HepG2 (cell line): ENCODE results near the gene MAN1B1. TPM values are rescaled to one million over a fixed set of nuclear protein-coding genes. Genes with fewer than 3 reads are reported as not detected.

Source experiments
- EZH2 ChIP-seq: conservative IDR thresholded peaks from 2 replicates; pipeline ENCODE4 v1.6.1; 2012; ENCODE audit warnings: mild to moderate bottlenecking, low read depth, low read length, moderate library complexity
- KLF15 ChIP-seq: sonication (generic); formaldehyde crosslinking; IDR thresholded peaks from 2 replicates; pipeline ENCODE4 v1.8.1; 2023; ENCODE audit warnings: borderline replicate concordance, mild to moderate bottlenecking, inconsistent platforms, missing genetic modification reagents, mixed read lengths
- MEIS1 ChIP-seq: sonication (generic); formaldehyde crosslinking; IDR thresholded peaks from 2 replicates; pipeline ENCODE4 v1.9.0; 2021; ENCODE audit warnings: mild to moderate bottlenecking, missing genetic modification reagents, moderate library complexity, borderline replicate concordance
- TRIM24 ChIP-seq: sonication (generic); formaldehyde crosslinking; IDR thresholded peaks from 2 replicates; pipeline ENCODE4 v1.8.0; 2022; ENCODE audit warnings: mild to moderate bottlenecking, missing genetic modification reagents
- ZNF205 ChIP-seq: IDR thresholded peaks from 2 replicates; pipeline ENCODE4 v1.6.1; 2018; ENCODE audit warnings: missing biosample characterization, missing genetic modification reagents
- ZNF713 ChIP-seq: sonication (generic); formaldehyde crosslinking; IDR thresholded peaks from 2 replicates; pipeline ENCODE4 v1.4.0; 2020; ENCODE audit warnings: mild to moderate bottlenecking, missing genetic modification reagents
- polyA plus RNA-seq, 8 experiments: library from polyadenylated mRNA; depleted of rRNA in 3 of 8; stranded (reverse) in 7 of 8; unstranded in 1 of 8; fragments of >200 nt; fragmentation: Illumina TruSeq in 4 of 8; extraction: Trizol in 4 of 8; gene quantifications; 2 replicates each; pipeline versions ENCODE4 v1.2.1 to v1.2.3, GENCODE V29; 2011 to 2016; ENCODE audit warnings: low read depth in 4 of 8, missing spikeins in 1 of 8, mixed read lengths in 1 of 8; ENCODE audit not compliant: insufficient read depth in 1 of 8
- total RNA-seq, 5 experiments: library from RNA; depleted of rRNA; stranded (reverse); fragments of >200 nt; fragmentation: Illumina TruSeq; extraction: Trizol; gene quantifications; 2 replicates each; pipeline ENCODE4 v1.2.3, GENCODE V29; 2016; ENCODE audit warnings: low read depth in 1 of 5
- TF ChIP-seq, protein P1 (sequence below): sonication (generic); formaldehyde crosslinking; IDR thresholded peaks from one replicate; pipeline ENCODE4 v1.5.1; 2020; ENCODE audit warnings: mild to moderate bottlenecking, missing genetic modification reagents; ENCODE audit errors: not compliant biosample characterization
- TF ChIP-seq, protein P2 (sequence below): sonication (generic); formaldehyde crosslinking; IDR thresholded peaks from 2 replicates; pipeline ENCODE4 v1.4.0; 2020; ENCODE audit warnings: missing genetic modification reagents, low read depth, mild to moderate bottlenecking, borderline replicate concordance
- TF ChIP-seq, protein P3 (sequence below): sonication (generic); formaldehyde crosslinking; IDR thresholded peaks from 2 replicates; pipeline ENCODE4 v1.5.1; 2020; ENCODE audit warnings: mild to moderate bottlenecking, missing genetic modification reagents, borderline replicate concordance
- TF ChIP-seq, protein P4 (sequence below): IDR thresholded peaks from 2 replicates; pipeline ENCODE4 v1.6.1; 2012; ENCODE audit warnings: inconsistent platforms

The MAN1B1 gene
- total and polyA plus RNA-seq, 2 of the 13 experiments (the other 11 are each of a cell fraction or from before 2014, with no cell fraction given): 48.9 to 59.5 TPM

DNA sequence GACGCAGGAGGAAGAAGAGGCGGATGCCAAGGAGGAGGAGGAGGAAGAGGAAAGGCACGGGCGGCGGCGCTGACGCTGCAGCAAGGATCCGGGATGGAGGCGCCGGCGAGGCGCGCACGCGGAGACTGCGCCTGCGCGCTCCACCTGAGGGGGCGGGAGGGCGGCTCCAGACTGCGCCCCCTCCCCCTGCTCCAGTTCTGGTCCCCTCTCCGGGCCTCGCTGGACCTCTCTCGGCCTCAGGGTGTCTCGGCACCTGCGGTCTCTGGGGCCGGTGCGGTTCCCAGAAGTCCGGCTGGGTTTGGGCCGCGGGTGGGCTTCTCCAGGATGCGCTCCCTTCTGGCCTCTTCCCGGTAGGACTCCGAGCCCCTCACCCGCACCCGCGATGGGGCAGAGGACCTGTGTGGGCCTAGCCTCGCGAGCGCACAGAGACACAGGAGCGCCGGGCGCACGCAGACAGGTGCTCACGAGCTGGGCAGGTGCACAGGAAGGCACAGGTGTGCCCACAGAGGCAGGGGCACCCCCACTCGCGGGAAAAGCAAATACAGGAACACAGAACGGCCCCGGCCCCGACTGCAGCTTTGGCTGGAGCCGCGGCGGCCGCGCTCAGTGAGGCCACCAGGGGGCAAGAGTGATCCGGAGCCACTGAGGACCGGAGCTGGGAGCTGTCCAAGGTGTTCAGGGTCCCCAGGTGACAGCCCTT is 40.5 kb upstream of the MAN1B1 start, which contains the start of gene NPDC1 (continued):
- TF ChIP-seq KLF15 (CRISPR knock-in tag): no peak
- no peak for TF ChIP-seq TRIM24 (CRISPR knock-in tag)
- TF ChIP-seq, protein P1, sequence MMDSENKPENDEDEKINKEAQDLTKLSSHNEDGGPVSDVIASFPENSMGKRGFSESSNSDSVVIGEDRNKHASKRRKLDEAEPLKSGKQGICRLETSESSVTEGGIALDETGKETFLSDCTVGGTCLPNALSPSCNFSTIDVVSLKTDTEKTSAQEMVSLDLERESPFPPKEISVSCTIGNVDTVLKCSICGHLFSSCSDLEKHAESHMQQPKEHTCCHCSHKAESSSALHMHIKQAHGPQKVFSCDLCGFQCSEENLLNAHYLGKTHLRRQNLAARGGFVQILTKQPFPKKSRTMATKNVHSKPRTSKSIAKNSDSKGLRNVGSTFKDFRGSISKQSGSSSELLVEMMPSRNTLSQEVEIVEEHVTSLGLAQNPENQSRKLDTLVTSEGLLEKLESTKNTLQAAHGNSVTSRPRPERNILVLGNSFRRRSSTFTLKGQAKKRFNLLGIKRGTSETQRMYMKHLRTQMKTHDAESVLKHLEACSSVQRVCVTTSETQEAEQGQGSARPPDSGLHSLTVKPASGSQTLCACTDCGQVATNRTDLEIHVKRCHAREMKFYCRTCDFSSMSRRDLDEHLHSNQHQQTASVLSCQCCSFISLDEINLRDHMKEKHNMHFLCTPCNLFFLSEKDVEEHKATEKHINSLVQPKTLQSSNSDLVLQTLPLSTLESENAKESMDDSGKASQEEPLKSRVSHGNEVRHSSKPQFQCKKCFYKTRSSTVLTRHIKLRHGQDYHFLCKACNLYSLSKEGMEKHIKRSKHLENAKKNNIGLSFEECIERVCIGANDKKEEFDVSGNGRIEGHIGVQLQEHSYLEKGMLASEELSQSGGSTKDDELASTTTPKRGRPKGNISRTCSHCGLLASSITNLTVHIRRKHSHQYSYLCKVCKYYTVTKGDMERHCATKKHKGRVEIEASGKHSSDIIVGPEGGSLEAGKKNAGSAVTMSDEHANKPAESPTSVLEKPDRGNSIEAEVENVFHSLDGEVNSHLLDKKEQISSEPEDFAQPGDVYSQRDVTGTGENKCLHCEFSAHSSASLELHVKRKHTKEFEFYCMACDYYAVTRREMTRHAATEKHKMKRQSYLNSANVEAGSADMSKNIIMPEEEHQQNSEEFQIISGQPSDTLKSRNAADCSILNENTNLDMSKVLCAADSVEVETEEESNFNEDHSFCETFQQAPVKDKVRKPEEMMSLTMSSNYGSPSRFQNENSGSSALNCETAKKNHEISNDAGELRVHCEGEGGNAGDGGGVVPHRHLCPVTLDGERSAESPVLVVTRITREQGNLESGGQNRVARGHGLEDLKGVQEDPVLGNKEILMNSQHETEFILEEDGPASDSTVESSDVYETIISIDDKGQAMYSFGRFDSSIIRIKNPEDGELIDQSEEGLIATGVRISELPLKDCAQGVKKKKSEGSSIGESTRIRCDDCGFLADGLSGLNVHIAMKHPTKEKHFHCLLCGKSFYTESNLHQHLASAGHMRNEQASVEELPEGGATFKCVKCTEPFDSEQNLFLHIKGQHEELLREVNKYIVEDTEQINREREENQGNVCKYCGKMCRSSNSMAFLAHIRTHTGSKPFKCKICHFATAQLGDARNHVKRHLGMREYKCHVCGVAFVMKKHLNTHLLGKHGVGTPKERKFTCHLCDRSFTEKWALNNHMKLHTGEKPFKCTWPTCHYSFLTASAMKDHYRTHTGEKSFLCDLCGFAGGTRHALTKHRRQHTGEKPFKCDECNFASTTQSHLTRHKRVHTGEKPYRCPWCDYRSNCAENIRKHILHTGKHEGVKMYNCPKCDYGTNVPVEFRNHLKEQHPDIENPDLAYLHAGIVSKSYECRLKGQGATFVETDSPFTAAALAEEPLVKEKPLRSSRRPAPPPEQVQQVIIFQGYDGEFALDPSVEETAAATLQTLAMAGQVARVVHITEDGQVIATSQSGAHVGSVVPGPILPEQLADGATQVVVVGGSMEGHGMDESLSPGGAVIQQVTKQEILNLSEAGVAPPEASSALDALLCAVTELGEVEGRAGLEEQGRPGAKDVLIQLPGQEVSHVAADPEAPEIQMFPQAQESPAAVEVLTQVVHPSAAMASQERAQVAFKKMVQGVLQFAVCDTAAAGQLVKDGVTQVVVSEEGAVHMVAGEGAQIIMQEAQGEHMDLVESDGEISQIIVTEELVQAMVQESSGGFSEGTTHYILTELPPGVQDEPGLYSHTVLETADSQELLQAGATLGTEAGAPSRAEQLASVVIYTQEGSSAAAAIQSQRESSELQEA: peak; percentile 32
- TF ChIP-seq, protein P2, sequence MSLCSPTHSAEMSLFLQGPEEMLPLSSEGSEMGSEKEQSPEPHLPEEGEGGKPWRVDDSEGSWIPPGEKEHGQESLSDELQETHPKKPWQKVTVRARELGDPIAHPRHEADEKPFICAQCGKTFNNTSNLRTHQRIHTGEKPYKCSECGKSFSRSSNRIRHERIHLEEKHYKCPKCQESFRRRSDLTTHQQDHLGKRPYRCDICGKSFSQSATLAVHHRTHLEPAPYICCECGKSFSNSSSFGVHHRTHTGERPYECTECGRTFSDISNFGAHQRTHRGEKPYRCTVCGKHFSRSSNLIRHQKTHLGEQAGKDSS (CRISPR knock-in tag): peak; percentile 87; the same call in 1 of the 2 replicates
- TF ChIP-seq EZH2: no peak
- TF ChIP-seq, protein P3, sequence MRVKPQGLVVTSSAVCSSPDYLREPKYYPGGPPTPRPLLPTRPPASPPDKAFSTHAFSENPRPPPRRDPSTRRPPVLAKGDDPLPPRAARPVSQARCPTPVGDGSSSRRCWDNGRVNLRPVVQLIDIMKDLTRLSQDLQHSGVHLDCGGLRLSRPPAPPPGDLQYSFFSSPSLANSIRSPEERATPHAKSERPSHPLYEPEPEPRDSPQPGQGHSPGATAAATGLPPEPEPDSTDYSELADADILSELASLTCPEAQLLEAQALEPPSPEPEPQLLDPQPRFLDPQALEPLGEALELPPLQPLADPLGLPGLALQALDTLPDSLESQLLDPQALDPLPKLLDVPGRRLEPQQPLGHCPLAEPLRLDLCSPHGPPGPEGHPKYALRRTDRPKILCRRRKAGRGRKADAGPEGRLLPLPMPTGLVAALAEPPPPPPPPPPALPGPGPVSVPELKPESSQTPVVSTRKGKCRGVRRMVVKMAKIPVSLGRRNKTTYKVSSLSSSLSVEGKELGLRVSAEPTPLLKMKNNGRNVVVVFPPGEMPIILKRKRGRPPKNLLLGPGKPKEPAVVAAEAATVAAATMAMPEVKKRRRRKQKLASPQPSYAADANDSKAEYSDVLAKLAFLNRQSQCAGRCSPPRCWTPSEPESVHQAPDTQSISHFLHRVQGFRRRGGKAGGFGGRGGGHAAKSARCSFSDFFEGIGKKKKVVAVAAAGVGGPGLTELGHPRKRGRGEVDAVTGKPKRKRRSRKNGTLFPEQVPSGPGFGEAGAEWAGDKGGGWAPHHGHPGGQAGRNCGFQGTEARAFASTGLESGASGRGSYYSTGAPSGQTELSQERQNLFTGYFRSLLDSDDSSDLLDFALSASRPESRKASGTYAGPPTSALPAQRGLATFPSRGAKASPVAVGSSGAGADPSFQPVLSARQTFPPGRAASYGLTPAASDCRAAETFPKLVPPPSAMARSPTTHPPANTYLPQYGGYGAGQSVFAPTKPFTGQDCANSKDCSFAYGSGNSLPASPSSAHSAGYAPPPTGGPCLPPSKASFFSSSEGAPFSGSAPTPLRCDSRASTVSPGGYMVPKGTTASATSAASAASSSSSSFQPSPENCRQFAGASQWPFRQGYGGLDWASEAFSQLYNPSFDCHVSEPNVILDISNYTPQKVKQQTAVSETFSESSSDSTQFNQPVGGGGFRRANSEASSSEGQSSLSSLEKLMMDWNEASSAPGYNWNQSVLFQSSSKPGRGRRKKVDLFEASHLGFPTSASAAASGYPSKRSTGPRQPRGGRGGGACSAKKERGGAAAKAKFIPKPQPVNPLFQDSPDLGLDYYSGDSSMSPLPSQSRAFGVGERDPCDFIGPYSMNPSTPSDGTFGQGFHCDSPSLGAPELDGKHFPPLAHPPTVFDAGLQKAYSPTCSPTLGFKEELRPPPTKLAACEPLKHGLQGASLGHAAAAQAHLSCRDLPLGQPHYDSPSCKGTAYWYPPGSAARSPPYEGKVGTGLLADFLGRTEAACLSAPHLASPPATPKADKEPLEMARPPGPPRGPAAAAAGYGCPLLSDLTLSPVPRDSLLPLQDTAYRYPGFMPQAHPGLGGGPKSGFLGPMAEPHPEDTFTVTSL: no peak
- TF ChIP-seq, protein P4, sequence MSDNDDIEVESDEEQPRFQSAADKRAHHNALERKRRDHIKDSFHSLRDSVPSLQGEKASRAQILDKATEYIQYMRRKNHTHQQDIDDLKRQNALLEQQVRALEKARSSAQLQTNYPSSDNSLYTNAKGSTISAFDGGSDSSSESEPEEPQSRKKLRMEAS: 0 out of 2 replicates have a peak, but pooled peaks have one; percentile 37
- TF ChIP-seq ZNF205: peak; percentile 12; the same call in 1 of the 2 replicates
- no peak for TF ChIP-seq MEIS1
- no peak for TF ChIP-seq ZNF713 (CRISPR knock-in tag)
